Epithelial cell of esophagus (primary cell): Measurements from ENCODE around the gene STAT5A.
A peak's percentile ranks its signal among the peaks of the same experiment; 100 is the strongest.
"Not testable (repeated sequence)": the region's sequence is repeated elsewhere in the genome, so short reads cannot be mapped to it uniquely, and the experiment has no call there.

Experiments used
- DNase-seq: peaks from one replicate; pipeline ENCODE4 v3.0.0; 2010; ENCODE audit warnings: low read depth
- H3K4me3 ChIP-seq: 2 replicates; pipeline ENCODE4 v1.5.1; 2011; ENCODE audit warnings: mild to moderate bottlenecking, low read length, control low read depth
- CTCF ChIP-seq: IDR thresholded peaks from 2 replicates; pipeline ENCODE4 v1.5.1; 2011; ENCODE audit warnings: low read depth, mild to moderate bottlenecking, low read length, control low read depth, inconsistent platforms; ENCODE audit not compliant: insufficient read depth; ENCODE audit errors: missing control alignments

STAT5A gene

DNA sequence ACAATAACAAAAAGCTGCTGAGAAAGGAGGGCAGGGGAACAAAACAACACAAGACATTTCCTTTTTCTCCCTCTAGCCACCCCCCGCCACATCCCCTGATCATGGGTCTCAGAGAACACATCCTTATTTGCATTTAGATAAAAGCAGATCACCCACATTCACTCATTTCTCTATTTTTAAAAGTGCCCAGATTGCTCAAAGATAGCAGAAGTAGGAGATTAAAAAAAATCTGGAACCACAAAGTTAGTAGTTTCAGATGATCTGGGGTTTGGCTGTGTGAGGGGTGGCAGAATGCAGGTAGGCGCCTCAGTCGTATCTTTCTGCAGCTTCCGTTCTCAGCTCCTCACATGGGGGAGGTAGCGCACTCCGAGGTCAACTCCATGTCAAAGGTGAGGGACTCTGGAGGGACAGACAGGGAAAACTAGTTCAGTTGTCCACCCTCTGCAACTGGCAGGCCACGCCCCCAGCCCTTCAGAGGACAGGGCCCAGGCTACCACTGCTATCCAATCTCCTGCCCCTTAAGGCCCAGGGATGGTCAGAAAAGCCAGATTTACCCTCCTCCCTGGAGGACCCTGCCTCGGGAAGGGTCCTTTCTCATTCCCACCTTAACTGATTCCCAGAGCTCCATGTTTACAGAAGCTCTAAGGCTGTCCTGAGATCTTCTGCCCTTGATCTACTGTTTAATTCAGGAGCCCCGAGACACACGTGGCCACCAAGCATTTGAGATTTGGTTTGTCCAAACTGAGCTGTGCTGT lies 27.3 kb downstream of the STAT5A start:
- no peak for TF ChIP-seq CTCF
- no peak overlapping the region for H3K4me3 ChIP-seq
- no peak for DNase-seq

DNA sequence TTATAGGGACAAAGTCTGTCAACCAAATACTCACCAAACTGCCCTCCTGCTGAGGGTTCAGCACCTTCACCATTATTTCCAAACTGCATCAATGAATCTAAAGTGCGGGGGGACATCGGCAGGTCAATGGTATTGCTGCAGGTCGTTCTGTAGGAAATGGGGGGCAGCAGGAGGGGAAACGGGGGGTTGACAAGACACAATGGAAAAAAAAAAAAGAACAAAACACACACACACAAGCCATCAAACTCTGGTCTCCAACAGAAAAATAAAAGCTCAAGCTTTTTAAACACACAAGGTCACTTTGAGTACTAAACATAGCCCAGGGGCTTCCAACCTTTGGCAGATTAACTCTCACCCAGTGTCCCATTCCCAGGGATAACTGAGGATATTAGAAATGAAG lies 28.5 kb downstream of the STAT5A start:
- no peak for DNase-seq
- H3K4me3 ChIP-seq = no peak overlapping the region
- no peak for TF ChIP-seq CTCF

DNA sequence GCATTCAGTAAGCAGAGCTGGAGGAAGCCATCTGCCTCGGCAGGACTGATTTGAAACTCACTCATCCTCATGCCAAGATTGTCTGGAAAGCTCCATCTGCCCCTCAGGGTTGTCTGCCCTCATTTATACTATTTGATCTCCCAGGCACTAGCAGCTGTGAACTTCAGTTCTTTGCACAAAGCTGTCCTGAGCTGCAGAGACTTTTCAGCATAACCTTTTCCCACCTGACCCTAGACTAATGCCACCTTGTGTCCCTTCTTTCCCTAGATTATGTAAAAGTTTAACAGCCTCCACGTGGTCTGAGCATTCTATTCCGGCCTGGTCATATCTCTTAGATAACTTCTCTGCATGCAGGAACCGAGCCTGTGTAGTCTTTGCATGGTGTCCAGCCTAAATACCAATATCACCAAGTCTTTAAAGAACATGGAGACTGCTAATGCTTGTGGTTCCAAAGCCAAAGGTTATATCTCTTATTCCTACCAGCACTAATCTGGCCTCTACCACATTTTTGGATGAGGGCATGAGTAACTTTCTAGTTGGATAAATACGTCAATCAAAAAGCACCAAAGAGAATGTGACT lies 29.1 kb downstream of the STAT5A start:
- no peak for TF ChIP-seq CTCF
- H3K4me3 ChIP-seq = no peak overlapping the region
- no peak for DNase-seq

DNA sequence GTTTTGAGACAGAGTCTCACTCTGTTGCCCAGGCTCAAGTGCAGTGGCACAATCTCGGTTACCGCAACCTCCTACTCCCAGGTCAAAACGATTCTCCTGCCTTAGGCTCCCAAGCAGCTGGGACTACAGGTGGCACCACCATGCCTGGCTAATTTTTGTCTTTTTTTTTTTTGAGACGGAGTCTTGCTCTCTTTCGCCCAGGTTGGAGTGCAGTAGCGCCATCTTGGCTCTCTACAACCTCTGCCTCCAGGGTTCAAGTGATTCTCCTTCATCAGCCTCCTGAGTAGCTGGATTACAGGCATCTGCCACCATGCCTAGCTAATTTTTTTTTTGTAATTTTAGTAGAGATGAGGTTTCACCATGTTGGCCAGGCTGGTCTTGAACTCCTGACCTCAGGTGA lies 29.7 kb downstream of the STAT5A start:
- not testable (repeated sequence) for DNase-seq, H3K4me3 ChIP-seq

DNA sequence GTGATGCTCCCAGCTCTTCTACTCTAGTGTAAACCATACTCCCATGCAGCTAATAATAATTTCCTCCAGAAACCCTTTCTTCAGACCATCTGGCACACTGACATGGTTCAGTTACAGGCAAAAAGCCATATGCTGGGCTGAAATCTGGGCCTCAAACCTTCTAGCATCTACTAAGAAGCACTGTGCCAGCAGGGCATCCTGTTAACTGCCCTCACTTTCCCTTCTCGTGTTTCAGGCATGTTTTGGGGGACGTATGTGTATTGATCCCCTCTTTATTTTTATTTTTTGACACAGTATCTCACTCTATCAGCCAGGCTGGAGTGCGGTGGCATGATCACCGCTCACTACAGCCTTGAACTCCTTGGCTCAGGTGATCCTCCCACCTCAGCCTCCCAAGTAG lies 33.3 kb downstream of the STAT5A start:
- no peak for TF ChIP-seq CTCF
- no peak for DNase-seq
- H3K4me3 ChIP-seq = no peak overlapping the region

DNA sequence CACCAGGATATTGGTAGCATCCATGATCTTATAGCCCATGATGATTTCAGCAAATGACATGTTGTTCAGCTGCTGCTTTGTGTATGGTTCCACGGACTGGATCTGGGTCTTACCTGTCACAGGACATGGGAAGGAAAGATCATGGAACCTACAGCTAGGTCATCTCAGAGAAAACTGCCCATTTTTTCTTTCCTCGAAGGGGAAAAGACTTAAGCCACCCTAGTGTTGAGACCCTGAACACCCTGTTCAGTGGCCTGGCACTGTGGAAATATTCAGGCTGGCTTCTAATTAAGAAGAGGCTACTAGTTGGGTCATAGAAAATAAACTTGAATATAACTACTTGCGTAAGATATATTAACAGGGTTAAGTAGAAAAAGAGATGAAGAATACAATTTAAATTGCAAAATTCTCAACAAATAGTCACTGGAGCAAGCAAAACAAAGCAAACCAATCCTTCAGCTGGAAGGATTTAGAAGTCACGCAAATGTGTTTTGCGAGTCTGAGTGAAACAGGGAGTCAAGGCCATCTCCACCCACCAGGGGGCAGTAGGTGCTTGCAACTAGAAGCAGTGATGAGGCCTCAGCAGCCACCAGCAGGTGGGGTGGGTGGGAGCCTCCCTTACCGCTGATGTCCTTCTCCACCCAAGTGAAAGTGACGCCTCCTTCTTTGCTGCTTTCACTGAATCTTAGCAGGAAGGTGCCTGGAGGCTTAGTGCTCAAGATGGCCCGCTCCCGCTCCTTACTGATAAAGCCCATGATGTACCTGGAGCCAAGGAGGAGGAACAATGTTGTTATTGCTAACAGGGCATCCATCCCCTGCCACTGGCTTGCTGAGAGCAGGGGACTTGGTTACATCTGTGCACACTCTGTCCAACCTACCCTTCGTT lies 34.3 kb downstream of the STAT5A start:
- peak; percentile 100 for TF ChIP-seq CTCF
- no peak overlapping the region for H3K4me3 ChIP-seq
- DNase-seq = peak; percentile 93

- DNase-seq = no peak
- no peak overlapping the region for H3K4me3 ChIP-seq
- no peak for TF ChIP-seq CTCF
These were observed 35.0 kb downstream of the STAT5A start for GRCh38 chr17:42323268-42323773.
